K562 (cell line): ENCODE data around the gene PGLYRP4. TPM values are rescaled to one million over a fixed set of nuclear protein-coding genes. Genes with fewer than 3 reads are reported as not detected.

Experiments
- ATAC-seq: fragments of 200-7000 bp; cut with Tn5 transposase; 3 replicates; pipeline ENCODE4 v1.9.1; 2020; ENCODE audit warnings: moderate library complexity
- BruUV-seq: library from RNA; stranded (reverse); fragments of 400-500 nt; replicated peaks from 2 replicates; lab custom pipeline; 2021; lab: Mats Ljungman, UMichigan
- CTCF ChIA-PET: fragments of 300-600 bp; formaldehyde crosslinking; extraction: SDS; loops from one replicate; lab custom pipeline; 2021; ENCODE audit warnings: low intra/inter-chr PET ratio; lab: Yijun Ruan, JAX
- POLR2A ChIA-PET: fragments of 300-600, 350-650 bp; sonication (Branson Sonifier 250); formaldehyde crosslinking; extraction: SDS; loops from one replicate; lab custom pipeline; 2021; ENCODE audit warnings: antibody characterized with exemption, inconsistent platforms; lab: Yijun Ruan, JAX
- DNase-seq, 4 experiments: peaks; one replicate each; pipeline versions ENCODE4 v3.0.0 to v3.0.0-alpha.2; 2011 to 2018; ENCODE audit warnings: low spot score in 3 of 4, mixed read lengths in 3 of 4; ENCODE audit errors: extremely low read depth in 1 of 4
- FAIRE-seq: peaks from 2 replicates; lab custom pipeline; 2011; peaks lifted over from hg19 to GRCh38; lab: Jason Lieb, UNC
- H2AFZ ChIP-seq: 2 replicates; pipeline ENCODE4 v1.6.0; 2011; ENCODE audit warnings: low read depth, low read length, control low read depth, inconsistent platforms
- H3K27ac ChIP-seq: fragments of 200-600 bp; 3 replicates; pipeline ENCODE4 v1.8.0; 2011; ENCODE audit warnings: low read depth, mild to moderate bottlenecking, control low read depth, inconsistent platforms, low read length, moderate library complexity, mixed read lengths; ENCODE audit errors: extremely low read depth
- H3K27me3 ChIP-seq, 2 experiments: fragments of 300-600 bp in 1 of 2; 2 replicates in 1 of 2; 3 replicates in 1 of 2; pipeline versions ENCODE4 v1.6.0 to v1.8.0; 2011; ENCODE audit warnings: inconsistent platforms in 2 of 2, low read length in 2 of 2, mild to moderate bottlenecking in 1 of 2, mixed read lengths in 1 of 2, moderate library complexity in 1 of 2; ENCODE audit not compliant: control insufficient read depth in 2 of 2, insufficient read depth in 2 of 2
- H3K36me3 ChIP-seq: fragments of 300-600 bp; 3 replicates; pipeline ENCODE4 v1.8.0; 2011; ENCODE audit warnings: mild to moderate bottlenecking, low read length, inconsistent platforms; ENCODE audit not compliant: control insufficient read depth, insufficient read depth
- H3K4me1 ChIP-seq, 2 experiments: fragments of 200-600 bp in 1 of 2; replicated peaks in 1 of 2; 2 replicates in 1 of 2; 3 replicates in 1 of 2; pipeline versions ENCODE4 v1.5.1 to v1.8.0; 2011; ENCODE audit warnings: inconsistent platforms in 2 of 2, low read length in 2 of 2, mild to moderate bottlenecking in 1 of 2, mixed read lengths in 1 of 2, moderate library complexity in 1 of 2; ENCODE audit not compliant: control insufficient read depth in 2 of 2, insufficient read depth in 2 of 2
- H3K4me2 ChIP-seq: 2 replicates; pipeline ENCODE4 v1.6.1; 2011; ENCODE audit warnings: low read length, control low read depth, inconsistent platforms, mixed read lengths; ENCODE audit not compliant: insufficient read depth
- H3K4me3 ChIP-seq: fragments of 200-600 bp; sonication (generic), shearing (Covaris generic); 2 replicates; pipeline ENCODE4 v1.5.1; 2016; ENCODE audit warnings: control low read depth, inconsistent platforms
- H3K79me2 ChIP-seq: fragments of 200-600 bp; 3 replicates; pipeline ENCODE4 v1.8.0; 2011; ENCODE audit warnings: low read length, inconsistent platforms; ENCODE audit not compliant: control insufficient read depth, insufficient read depth
- H3K9ac ChIP-seq, 2 experiments: 2 replicates each; pipeline versions ENCODE4 v1.6.0 to v1.6.1; 2011; ENCODE audit warnings: low read depth in 2 of 2, low read length in 2 of 2, control low read depth in 1 of 2, inconsistent platforms in 1 of 2, mild to moderate bottlenecking in 1 of 2, mixed read lengths in 1 of 2; ENCODE audit not compliant: insufficient read depth in 1 of 2
- H3K9me1 ChIP-seq: one replicate; pipeline ENCODE4 v1.6.0; 2011; ENCODE audit warnings: inconsistent platforms, mild to moderate bottlenecking, low read length, moderate library complexity; ENCODE audit not compliant: control insufficient read depth, insufficient read depth
- H3K9me3 ChIP-seq: replicated peaks from 2 replicates; pipeline ENCODE4 v1.5.1; 2011; ENCODE audit warnings: low read depth, low read length, inconsistent platforms; ENCODE audit not compliant: control insufficient read depth, insufficient read depth
- H4K20me1 ChIP-seq: replicated peaks from 2 replicates; pipeline ENCODE4 v1.6.1; 2011; ENCODE audit warnings: low read length, inconsistent platforms, mixed read lengths; ENCODE audit not compliant: control insufficient read depth, insufficient read depth
- MAFK ChIP-seq: IDR thresholded peaks from 2 replicates; pipeline ENCODE4 v1.6.1; 2011; ENCODE audit warnings: low read length, improper control_type of control experiment
- PBX2 ChIP-seq, 2 experiments: IDR thresholded peaks in 1 of 2; conservative IDR thresholded peaks in 1 of 2; 2 replicates each; pipeline ENCODE4 v1.6.1; 2016; ENCODE audit warnings: low read depth in 2 of 2, mild to moderate bottlenecking in 1 of 2, missing compliant biosample characterization in 1 of 2, missing genetic modification characterization in 1 of 2, moderate library complexity in 1 of 2
- WGBS: fragments of 100-300 bp; shearing (Covaris generic); methylation state at CpG from one replicate; pipeline ENCODE4 v1.1.6; 2016; ENCODE audit warnings: low coverage, mixed read lengths; ENCODE audit not compliant: insufficient coverage; ENCODE audit errors: missing lambda C conversion rate; 5-methylcytosine and 5-hydroxymethylcytosine counted together
- in situ Hi-C: fragments of 300-500 bp; cut with MboI; formaldehyde crosslinking; loops from 4 replicates; pipeline ENCODE4 v1.15.0; 2018; ENCODE audit warnings: inconsistent platforms, mixed read lengths
- intact Hi-C: fragments of 100-400 bp; cut with micrococcal nuclease; formaldehyde crosslinking; loops from 2 replicates; pipeline ENCODE4 v1.14.2; 2022
- polyA plus RNA-seq, 8 experiments: library from polyadenylated mRNA; depleted of rRNA in 4 of 8; stranded (reverse) in 5 of 8; unstranded in 3 of 8; fragments of >200 nt; fragmentation: Nextera tagmentation in 2 of 8; fragmentation: Illumina TruSeq in 1 of 8; extraction: Ambion mirVana in 2 of 8; extraction: Trizol in 1 of 8; gene quantifications; 2 replicates each; pipeline versions ENCODE4 v1.2.1 to v1.2.3, GENCODE V29; 2011 to 2014; ENCODE audit warnings: inconsistent platforms in 1 of 8, missing spikeins in 1 of 8
- total RNA-seq, 7 experiments: library from RNA; depleted of rRNA in 6 of 7; stranded (reverse); fragments of >200 nt in 6 of 7; fragmentation: Illumina TruSeq in 2 of 7; extraction: Trizol in 2 of 7; gene quantifications; 2 replicates each; pipeline versions ENCODE4 v1.2.1 to v1.2.3, GENCODE V29; 2011 to 2021; ENCODE audit warnings: low replicate concordance in 1 of 7

PGLYRP4 gene
- total and polyA plus RNA-seq, 9 of the 15 experiments (the other 6 are each of a cell fraction or from before 2014, with no cell fraction given) = 0.06 to 0.13 (median 0.11) TPM; not detected in 6

GRCh38 chr1:153354515-153355193 is 6.0 kb upstream of the PGLYRP4 start:
- Histone ChIP-seq H3K4me2 (no peak overlapping the region), H4K20me1 (peaks cover 3% of the 10 kb centered on the region; the same call in 1 of the 2 replicates), H3K9ac (no peak overlapping the region), H2AFZ (no peak overlapping the region), H3K79me2 (no peaks in the 10 kb centered on the region)
- BruUV-seq = no TSS peak
- no peak for ATAC-seq
- in situ Hi-C loops = loop anchor here (5.0 to 10.0 kb wide), 2 partner anchors 153 to 400 kb away; no protein-coding TSS in a partner anchor
- no peak for TF ChIP-seq MAFK
- TF ChIP-seq PBX2 (CRISPR knock-in tag; IDR thresholded peaks at IDR 0.05; ENCODE audit: low read depth) = no peak
- TF ChIP-seq PBX2 (tag; conservative IDR thresholded peaks at IDR 0.05; ENCODE audit: low read depth) = no peak
- TF ChIP-seq, all 486 proteins: peak for 0
- no peak for FAIRE-seq
- Histone ChIP-seq H3K4me1 (peaks cover 0 to 3% of the 10 kb centered on the region in 2 experiments; a peak in 1 of 5 replicates), H3K27me3 (peaks cover 4 to 40% of the 10 kb centered on the region in 2 experiments; a peak in 4 of 5 replicates), H3K9me1 (no peaks in the 10 kb centered on the region), H3K27ac (no peak overlapping the region), H3K36me3 (no peaks in the 10 kb centered on the region), H3K9me3 (no peaks in the 10 kb centered on the region), H3K4me3 (no peak overlapping the region)
- CTCF ChIA-PET = interaction anchor here (0.6 to 3.1 kb wide), 6 partner anchors 45 to 632 kb away, joined by 3 to 48 read pairs (median 8); partner anchors contain the start of gene RAB13
- intact Hi-C loops = loop anchor here (1.0 to 10.0 kb wide), 4 partner anchors 46 to 630 kb away; partner anchors contain the start of gene RAB13
- no peak for DNase-seq
- POLR2A ChIA-PET = interaction anchor here (0.6 kb wide), 1 partner anchor 273 kb away, joined by 3 read pairs; the partner anchor contains the start of gene S100A13
- 2% methylated on average over 7 of the region's 8 CpGs for WGBS
